Nephron (organoid): ENCODE data around the gene SRD5A1.

Experiments used
- H3K27ac Mint-ChIP-seq, 3 experiments: 2 replicates each; pipeline ENCODE4 v1.8.0; 2020; ENCODE audit warnings: mixed read lengths in 3 of 3, mild to moderate bottlenecking in 2 of 3, moderate library complexity in 1 of 3
- H3K27me3 Mint-ChIP-seq: 2 replicates; pipeline ENCODE4 v1.8.0; 2021; ENCODE audit warnings: low read depth, mild to moderate bottlenecking, moderate library complexity, mixed read lengths
- H3K36me3 Mint-ChIP-seq: 2 replicates; pipeline ENCODE4 v1.8.0; 2020; ENCODE audit warnings: low read depth, mixed read lengths
- H3K4me1 Mint-ChIP-seq: 2 replicates; pipeline ENCODE4 v1.8.0; 2020; ENCODE audit warnings: mixed read lengths
- H3K4me3 Mint-ChIP-seq, 3 experiments: 2 replicates each; pipeline ENCODE4 v1.8.0; 2020; ENCODE audit warnings: mild to moderate bottlenecking in 3 of 3, mixed read lengths in 3 of 3, moderate library complexity in 2 of 3
- H3K9me3 Mint-ChIP-seq: 2 replicates; pipeline ENCODE4 v1.8.0; 2020; ENCODE audit warnings: mixed read lengths
- CTCF ChIP-seq, 3 experiments: fragments of 200-600 bp; sonication (generic); IDR thresholded peaks; one replicate each; pipeline ENCODE4 v1.5.0; 2021; ENCODE audit warnings: antibody characterized with exemption in 3 of 3; ENCODE audit not compliant: unreplicated experiment in 3 of 3

The SRD5A1 gene

GRCh38 chr5:6700074-6700684 is 66.9 kb downstream of the SRD5A1 start:
- Mint-ChIP-seq H3K9me3 (no peaks in the 10 kb centered on the region), H3K27ac (no peak overlapping the region), H3K27me3 (peaks cover 31% of the 10 kb centered on the region), H3K4me1 (no peaks in the 10 kb centered on the region), H3K4me3 (no peak overlapping the region), H3K36me3 (no peaks in the 10 kb centered on the region)
- TF ChIP-seq CTCF (IDR thresholded peaks at IDR 0.05; ENCODE audit: unreplicated experiment in 3 of 3) = no peak

- H3K27ac Mint-ChIP-seq = no peak overlapping the region
- peaks cover 31% of the 10 kb centered on the region for H3K27me3 Mint-ChIP-seq
- H3K9me3 Mint-ChIP-seq = no peaks in the 10 kb centered on the region
- no peaks in the 10 kb centered on the region for H3K4me1 Mint-ChIP-seq
- H3K4me3 Mint-ChIP-seq = no peak overlapping the region
- no peak for TF ChIP-seq CTCF (IDR thresholded peaks at IDR 0.05; ENCODE audit: unreplicated experiment in 3 of 3)
- no peaks in the 10 kb centered on the region for H3K36me3 Mint-ChIP-seq
Observed at GRCh38 chr5:6700685-6701355, 67.6 kb downstream of the SRD5A1 start.

GRCh38 chr5:6701491-6701890 is 68.3 kb downstream of the SRD5A1 start:
- no peak overlapping the region for H3K27ac Mint-ChIP-seq
- no peaks in the 10 kb centered on the region for H3K9me3 Mint-ChIP-seq
- no peak for TF ChIP-seq CTCF (IDR thresholded peaks at IDR 0.05; ENCODE audit: unreplicated experiment in 3 of 3)
- no peak overlapping the region for H3K4me3 Mint-ChIP-seq
- peaks cover 31% of the 10 kb centered on the region for H3K27me3 Mint-ChIP-seq
- H3K4me1 Mint-ChIP-seq = no peaks in the 10 kb centered on the region
- no peaks in the 10 kb centered on the region for H3K36me3 Mint-ChIP-seq

- TF ChIP-seq CTCF (IDR thresholded peaks at IDR 0.05; ENCODE audit: unreplicated experiment in 3 of 3) = no peak
- no peak overlapping the region for H3K27ac Mint-ChIP-seq
- H3K4me1 Mint-ChIP-seq = no peaks in the 10 kb centered on the region
- no peak overlapping the region for H3K4me3 Mint-ChIP-seq
- no peaks in the 10 kb centered on the region for H3K36me3 Mint-ChIP-seq
- peaks cover 27% of the 10 kb centered on the region for H3K27me3 Mint-ChIP-seq
- no peaks in the 10 kb centered on the region for H3K9me3 Mint-ChIP-seq
Observed at GRCh38 chr5:6702633-6703032, 69.4 kb downstream of the SRD5A1 start.

GRCh38 chr5:6703806-6704205 is 70.6 kb downstream of the SRD5A1 start:
- Mint-ChIP-seq H3K4me1 (no peaks in the 10 kb centered on the region), H3K36me3 (no peaks in the 10 kb centered on the region), H3K27ac (peak overlapping the region in 1 of 3 experiments; percentile 29), H3K4me3 (no peak overlapping the region), H3K27me3 (peaks cover 26% of the 10 kb centered on the region), H3K9me3 (no peaks in the 10 kb centered on the region)
- no peak for TF ChIP-seq CTCF (IDR thresholded peaks at IDR 0.05; ENCODE audit: unreplicated experiment in 3 of 3)

GRCh38 chr5:6704361-6704851 is 71.2 kb downstream of the SRD5A1 start:
- Mint-ChIP-seq H3K9me3 (no peaks in the 10 kb centered on the region), H3K4me1 (no peaks in the 10 kb centered on the region), H3K27ac (peak overlapping the region in 1 of 3 experiments; percentile 29), H3K36me3 (no peaks in the 10 kb centered on the region), H3K27me3 (peaks cover 26% of the 10 kb centered on the region), H3K4me3 (no peak overlapping the region)
- no peak for TF ChIP-seq CTCF (IDR thresholded peaks at IDR 0.05; ENCODE audit: unreplicated experiment in 3 of 3)
